ENCODE measurements around the gene SCN3A. TPM values are rescaled to one million over a fixed set of nuclear protein-coding genes. Genes with fewer than 3 reads are reported as not detected.

Gene SCN3A
- total RNA-seq, 1 experiment from 2014 or later: 0.07 TPM

DNA sequence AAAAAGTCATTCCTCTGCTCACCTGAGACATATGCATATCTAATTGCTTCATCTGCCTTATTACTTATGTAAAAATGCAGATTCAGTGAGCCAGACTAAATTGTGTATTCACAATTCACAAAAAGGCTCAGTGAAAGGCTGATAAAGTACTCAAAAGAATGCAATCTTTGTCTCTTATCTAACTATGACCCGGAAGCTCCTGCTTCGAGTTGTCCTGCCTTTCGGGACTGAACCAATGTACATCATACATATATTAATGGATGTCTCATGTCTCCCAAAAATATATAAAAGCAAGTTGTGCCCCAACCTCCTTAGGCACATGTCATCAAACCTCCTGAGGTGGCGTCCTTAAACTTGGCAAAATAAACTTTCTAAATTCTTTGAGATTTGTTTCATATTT, 120.5 kb downstream of the SCN3A start:
- Histone ChIP-seq H3K4me2 (ENCODE audit: low read length) (no peak overlapping the region), H3K9me3 (ENCODE audit: low read length) (peaks cover 6% of the 10 kb centered on the region; the same call in 1 of the 2 replicates), H3K9ac (ENCODE audit: low read length) (no peak overlapping the region), H3F3A (ENCODE audit: low read length, unreplicated experiment) (no peaks in the 10 kb centered on the region), H3K27me3 (ENCODE audit: low read length) (no peaks in the 10 kb centered on the region), H2AFZ (ENCODE audit: low read length) (no peak overlapping the region), H3K9me2 (replicated peaks; ENCODE audit: low read length) (no peaks in the 10 kb centered on the region), H3K4me1 (ENCODE audit: insufficient read depth, low read length) (no peaks in the 10 kb centered on the region), H4K20me1 (ENCODE audit: low read length) (no peaks in the 10 kb centered on the region), H3K36me3 (ENCODE audit: low read depth, low read length) (no peaks in the 10 kb centered on the region), H3K27ac (ENCODE audit: low read length) (no peak overlapping the region), H3K79me2 (ENCODE audit: low read length) (no peaks in the 10 kb centered on the region), H3K4me3 (ENCODE audit: low read length) (no peak overlapping the region)
- CTCF ChIA-PET: no interaction called here
- no peak for TF ChIP-seq CTCF (conservative IDR thresholded peaks at IDR 0.05; ENCODE audit: low read depth, low read length)
- no peak for TF ChIP-seq EZH2 (IDR thresholded peaks at IDR 0.05; ENCODE audit: low read length, unreplicated experiment)
- no peak for TF ChIP-seq EZH2phosphoT487 (IDR thresholded peaks at IDR 0.05; ENCODE audit: borderline replicate concordance, low read length)
- no peak for DNase-seq
- BruUV-seq (replicated peaks): no TSS peak
- POLR2A ChIA-PET (ENCODE audit: unreplicated experiment): no interaction called here
- ATAC-seq: no peak
- intact Hi-C loops (cut with micrococcal nuclease): no loop called here

DNA sequence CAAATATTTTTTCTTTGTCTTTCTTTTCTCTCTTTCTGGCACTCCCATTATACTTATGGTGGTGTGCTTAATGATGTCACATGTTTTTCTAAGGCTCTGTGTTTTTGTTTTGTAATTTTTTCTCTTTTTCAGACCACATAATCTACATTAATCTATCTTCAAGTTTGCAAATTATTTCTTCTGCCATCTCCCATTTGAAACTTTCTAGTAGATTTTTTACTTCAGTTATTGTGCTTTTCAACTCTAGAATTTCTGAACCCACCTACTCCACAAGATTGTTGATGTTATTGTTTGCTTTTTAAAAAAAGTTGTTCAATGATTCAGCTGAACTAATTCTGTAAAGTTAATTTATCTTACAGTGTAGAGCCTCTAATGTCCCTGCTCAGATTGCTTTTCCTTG, 121.4 kb downstream of the SCN3A start:
- no TSS peak for BruUV-seq (replicated peaks)
- Histone ChIP-seq H3K9ac (ENCODE audit: low read length) (no peak overlapping the region), H3K4me3 (ENCODE audit: low read length) (no peak overlapping the region), H3K27me3 (ENCODE audit: low read length) (no peaks in the 10 kb centered on the region), H2AFZ (ENCODE audit: low read length) (no peak overlapping the region), H3K9me2 (replicated peaks; ENCODE audit: low read length) (no peaks in the 10 kb centered on the region), H3K4me1 (ENCODE audit: insufficient read depth, low read length) (no peaks in the 10 kb centered on the region), H3K79me2 (ENCODE audit: low read length) (no peaks in the 10 kb centered on the region), H3F3A (ENCODE audit: low read length, unreplicated experiment) (no peaks in the 10 kb centered on the region), H4K20me1 (ENCODE audit: low read length) (no peaks in the 10 kb centered on the region), H3K27ac (ENCODE audit: low read length) (no peak overlapping the region), H3K9me3 (ENCODE audit: low read length) (peaks cover 6% of the 10 kb centered on the region; the same call in 1 of the 2 replicates), H3K4me2 (ENCODE audit: low read length) (no peak overlapping the region), H3K36me3 (ENCODE audit: low read depth, low read length) (no peaks in the 10 kb centered on the region)
- ChIA-PET POLR2A (ENCODE audit: unreplicated experiment) (no interaction called here), CTCF (no interaction called here)
- ATAC-seq (no peak), DNase-seq (no peak)
- TF ChIP-seq CTCF (conservative IDR thresholded peaks at IDR 0.05; ENCODE audit: low read depth, low read length) (no peak), EZH2phosphoT487 (IDR thresholded peaks at IDR 0.05; ENCODE audit: borderline replicate concordance, low read length) (no peak), EZH2 (IDR thresholded peaks at IDR 0.05; ENCODE audit: low read length, unreplicated experiment) (no peak)
- intact Hi-C loops (cut with micrococcal nuclease): no loop called here

- Histone ChIP-seq H3K9me3 (ENCODE audit: low read length) (peaks cover 6% of the 10 kb centered on the region; the same call in 1 of the 2 replicates), H3K27me3 (ENCODE audit: low read length) (no peaks in the 10 kb centered on the region), H3K9ac (ENCODE audit: low read length) (no peak overlapping the region), H3K36me3 (ENCODE audit: low read depth, low read length) (no peaks in the 10 kb centered on the region), H3K4me1 (ENCODE audit: insufficient read depth, low read length) (no peaks in the 10 kb centered on the region), H3K4me3 (ENCODE audit: low read length) (no peak overlapping the region), H2AFZ (ENCODE audit: low read length) (no peak overlapping the region), H3K9me2 (replicated peaks; ENCODE audit: low read length) (no peaks in the 10 kb centered on the region), H4K20me1 (ENCODE audit: low read length) (no peaks in the 10 kb centered on the region), H3K79me2 (ENCODE audit: low read length) (no peaks in the 10 kb centered on the region), H3F3A (ENCODE audit: low read length, unreplicated experiment) (no peaks in the 10 kb centered on the region), H3K4me2 (ENCODE audit: low read length) (no peak overlapping the region), H3K27ac (ENCODE audit: low read length) (no peak overlapping the region)
- TF ChIP-seq EZH2phosphoT487 (IDR thresholded peaks at IDR 0.05; ENCODE audit: borderline replicate concordance, low read length) (no peak), CTCF (conservative IDR thresholded peaks at IDR 0.05; ENCODE audit: low read depth, low read length) (no peak), EZH2 (IDR thresholded peaks at IDR 0.05; ENCODE audit: low read length, unreplicated experiment) (no peak)
- DNase-seq: no peak
- BruUV-seq (replicated peaks): no TSS peak
- ChIA-PET POLR2A (ENCODE audit: unreplicated experiment) (no interaction called here), CTCF (no interaction called here)
- intact Hi-C loops (cut with micrococcal nuclease): no loop called here
- ATAC-seq: no peak
These were observed 122.6 kb downstream of the SCN3A start for GRCh38 chr2:165081276-165081675.
